GM12874 (cell line): ENCODE results near the gene LURAP1L.

Experiments
- CTCF ChIP-seq: IDR thresholded peaks from 2 replicates; pipeline ENCODE4 v1.5.1; 2011; ENCODE audit warnings: low read depth, mild to moderate bottlenecking, control low read depth, low read length, moderate library complexity; ENCODE audit not compliant: insufficient read depth

The LURAP1L gene

DNA sequence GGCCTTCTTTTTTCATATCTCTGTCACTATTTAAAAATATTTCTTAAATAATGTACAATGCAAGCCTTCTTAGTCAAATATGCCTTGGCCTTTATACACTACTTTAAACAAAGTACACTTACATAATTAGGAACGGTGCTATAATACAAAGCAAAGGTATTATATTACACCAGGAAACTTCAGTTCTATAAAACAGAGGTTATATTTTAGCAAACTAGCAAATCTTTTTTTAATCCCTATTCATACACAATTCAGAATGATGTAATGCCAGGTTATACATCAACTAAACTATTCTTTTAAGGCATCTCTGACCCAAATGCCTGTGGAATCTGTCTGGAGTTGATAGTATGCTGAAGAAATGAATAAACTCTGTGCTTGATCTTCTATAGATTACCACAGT is 10.7 kb upstream of the LURAP1L start:
- TF ChIP-seq CTCF: no peak

GRCh38 chr9:12765088-12765798 is 9.6 kb upstream of the LURAP1L start:
- no peak for TF ChIP-seq CTCF

GRCh38 chr9:12766357-12766756 is 8.5 kb upstream of the LURAP1L start:
- TF ChIP-seq CTCF: no peak

DNA sequence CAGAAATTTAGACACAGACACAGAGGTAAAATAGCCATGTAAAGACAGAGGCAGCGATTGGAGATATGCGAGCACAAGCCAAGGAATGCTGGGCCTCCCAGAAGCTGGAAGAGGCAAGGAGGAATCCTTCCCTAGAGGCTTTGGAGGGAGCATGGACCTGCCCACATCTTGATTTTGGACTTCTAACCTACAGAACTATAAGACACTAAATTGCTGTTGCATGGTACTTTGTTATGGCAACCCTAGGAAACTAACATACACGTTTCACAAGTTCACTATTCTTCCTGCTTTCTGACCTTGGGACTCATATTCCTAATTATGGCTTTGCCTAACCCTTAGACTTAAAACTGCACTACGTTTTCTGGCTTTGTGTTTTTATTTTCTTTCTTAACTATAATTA is 4.6 kb upstream of the LURAP1L start:
- TF ChIP-seq CTCF: no peak

DNA sequence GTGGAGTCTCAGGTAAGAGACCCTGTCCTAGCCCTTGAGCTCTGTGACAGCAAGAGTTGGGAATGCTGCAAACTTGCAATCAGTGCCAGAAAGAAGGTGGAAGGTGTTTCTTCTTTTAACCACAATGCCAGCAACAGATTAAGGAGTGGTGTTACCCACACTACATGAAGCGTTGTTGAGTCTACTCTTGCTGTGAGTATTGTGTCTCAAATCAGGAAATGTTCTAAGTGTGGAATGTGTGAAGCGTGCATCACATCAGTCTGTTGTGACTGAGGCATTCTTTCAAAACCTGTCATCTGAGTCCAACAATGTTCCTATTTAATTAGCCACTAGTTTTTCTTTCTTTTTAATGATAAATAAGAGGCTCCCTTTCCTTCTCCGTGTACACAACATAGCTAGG is 2.9 kb upstream of the LURAP1L start:
- no peak for TF ChIP-seq CTCF

DNA sequence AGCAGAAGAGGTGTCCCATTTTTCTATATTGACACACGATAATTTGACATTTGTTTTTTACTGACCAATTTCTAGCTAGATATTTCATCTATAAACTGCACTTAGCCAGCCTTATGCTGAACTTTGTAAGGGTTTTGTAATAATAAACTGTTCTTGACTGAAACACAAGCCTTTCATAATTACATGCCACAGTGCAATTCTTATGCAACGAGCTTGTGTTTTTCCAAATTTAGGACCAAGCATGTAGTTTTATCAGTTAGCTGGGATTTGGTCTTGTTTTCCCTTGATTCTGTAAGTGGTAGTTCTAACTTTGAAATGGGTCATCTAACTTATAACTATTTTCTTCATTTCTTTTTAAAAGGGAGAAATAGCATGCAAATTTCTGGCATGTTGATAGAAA is 1.3 kb upstream of the LURAP1L start:
- no peak for TF ChIP-seq CTCF

DNA sequence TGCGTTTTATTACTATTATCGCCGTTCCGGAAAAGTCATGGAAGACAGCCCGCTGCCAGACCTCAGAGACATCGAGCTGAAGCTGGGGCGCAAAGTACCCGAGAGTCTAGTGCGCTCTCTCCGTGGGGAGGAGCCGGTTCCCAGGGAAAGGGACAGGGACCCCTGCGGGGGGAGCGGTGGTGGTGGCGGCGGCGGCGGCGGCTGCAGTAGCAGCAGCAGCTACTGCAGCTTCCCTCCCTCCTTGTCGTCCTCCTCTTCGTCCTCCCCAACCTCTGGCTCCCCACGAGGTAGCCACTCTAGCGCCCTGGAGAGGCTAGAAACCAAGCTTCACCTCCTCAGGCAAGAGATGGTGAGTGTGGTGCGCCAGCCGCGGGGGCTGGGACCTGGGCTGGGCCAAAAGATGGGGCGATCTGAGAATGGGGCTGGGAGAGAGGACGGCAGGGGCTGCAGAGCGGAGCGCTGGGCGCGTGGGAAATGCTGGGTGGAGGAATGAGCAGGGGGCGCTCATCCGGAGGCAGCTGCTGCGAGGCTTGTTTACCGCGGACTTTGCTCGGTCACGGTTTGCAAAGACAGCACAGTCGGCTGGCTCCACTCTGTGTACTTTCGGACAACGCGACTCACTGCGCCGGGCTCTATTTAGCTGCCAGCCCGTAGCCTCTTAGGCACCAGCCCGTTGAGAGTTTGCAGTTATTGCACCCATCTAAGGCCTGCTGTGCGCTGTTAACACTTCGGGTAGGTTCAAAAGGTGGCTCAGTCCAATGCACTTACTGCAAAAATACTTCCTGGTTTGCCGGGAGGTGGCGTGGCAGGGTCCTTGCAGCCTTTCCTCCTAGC is 1.1 kb downstream of the LURAP1L start:
- TF ChIP-seq CTCF: no peak
